ENCODE data around the gene ABLIM3. TPM values are rescaled to one million over a fixed set of nuclear protein-coding genes. Genes with fewer than 3 reads are reported as not detected.

Gene ABLIM3
- total RNA-seq, 1 experiment from 2014 or later = 14.3 TPM

DNA sequence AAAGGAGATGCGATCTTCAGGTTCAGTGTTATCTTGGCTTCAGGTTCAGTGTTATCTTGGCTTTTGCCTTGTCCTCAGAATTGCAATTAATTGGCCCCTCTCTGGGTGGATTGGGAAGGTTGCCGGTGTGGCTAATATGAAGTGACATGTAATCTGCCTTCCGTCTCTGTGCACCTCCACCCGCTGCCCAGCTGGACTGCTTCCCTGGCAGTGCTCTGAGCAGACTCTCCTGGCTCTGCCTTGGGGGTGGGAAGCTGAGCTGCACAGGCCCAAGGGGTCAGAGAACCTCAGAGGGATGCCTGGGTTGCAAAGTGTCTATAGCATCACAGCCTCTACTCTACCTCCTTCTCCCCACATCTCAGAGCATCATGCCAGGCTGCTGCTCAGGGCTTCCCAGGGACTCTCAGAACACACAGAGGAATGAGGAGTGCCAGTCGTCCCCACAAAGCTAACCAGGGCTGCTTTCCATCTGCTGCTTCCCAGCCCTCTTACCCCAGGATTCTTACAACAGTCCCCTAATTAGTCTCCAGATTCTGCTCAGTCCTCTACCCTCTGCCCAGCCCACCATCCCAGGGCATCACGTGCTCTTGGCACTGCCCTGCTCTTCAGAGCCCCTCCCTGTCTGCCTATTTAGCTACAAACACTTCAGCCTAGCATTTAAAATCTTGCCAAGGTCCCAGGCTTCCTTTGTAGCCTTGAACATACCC lies 76.0 kb downstream of the ABLIM3 start:
- no peak for ATAC-seq
- ChIA-PET POLR2A (no interaction called here), CTCF (no interaction called here)

More for the DNA sequence above, 76.0 kb downstream of the ABLIM3 start:
- H3K27ac ChIP-seq (ENCODE audit: low read depth, low read length) = no peak overlapping the region
- H3K9ac ChIP-seq (ENCODE audit: low read length) = no peak overlapping the region
- no peak overlapping the region for H3K4me3 ChIP-seq (replicated peaks in 1 of 2; ENCODE audit: low read depth in 1 of 2, low read length in 2 of 2)
- H3K36me3 ChIP-seq (ENCODE audit: control insufficient read depth in 1 of 2, insufficient read depth in 2 of 2, low read length in 2 of 2) = no peaks in the 10 kb centered on the region
- H3K27me3 ChIP-seq (ENCODE audit: insufficient read depth, low read length) = no peaks in the 10 kb centered on the region
- DNase-seq (ENCODE audit: low read depth, low spot score) = no peak
- no peak overlapping the region for H3K4me2 ChIP-seq (ENCODE audit: low read length)
- peaks cover 0 to 3% of the 10 kb centered on the region in 2 experiments; a peak in 1 of 4 replicates for H3K4me1 ChIP-seq (ENCODE audit: control insufficient read depth in 1 of 2, insufficient read depth in 2 of 2, low read length in 2 of 2)
- BruUV-seq (replicated peaks) = no TSS peak
- no peaks in the 10 kb centered on the region for H4K20me1 ChIP-seq (ENCODE audit: insufficient read depth)
- no peak overlapping the region for H2AFZ ChIP-seq (ENCODE audit: low read depth, low read length, poor library complexity, severe bottlenecking)
- no peaks in the 10 kb centered on the region for H3K79me2 ChIP-seq (ENCODE audit: insufficient read depth, low read length)
- 0 out of 2 replicates have a peak, but pooled peaks cover 3% of the 10 kb centered on the region for H3K9me2 ChIP-seq (ENCODE audit: insufficient read depth)
- TF ChIP-seq EZH2 (IDR thresholded peaks at IDR 0.05) (no peak), CTCF (IDR thresholded peaks at IDR 0.05 in 2 of 3, conservative IDR thresholded peaks at IDR 0.05 in 1 of 3; ENCODE audit: borderline replicate concordance in 1 of 3, insufficient read depth in 1 of 3, low read depth in 2 of 3, low read length in 2 of 3) (no peak), SP1 (IDR thresholded peaks at IDR 0.05; ENCODE audit: low read depth) (no peak), ELF1 (IDR thresholded peaks at IDR 0.05; ENCODE audit: borderline replicate concordance, low read depth) (no peak), TCF7L2 (IDR thresholded peaks at IDR 0.05; ENCODE audit: borderline replicate concordance, extremely low read depth, insufficient read depth, insufficient read length) (no peak), ZNF274 (IDR thresholded peaks at IDR 0.05; ENCODE audit: low read depth, low read length) (no peak), YY1 (IDR thresholded peaks at IDR 0.05; ENCODE audit: extremely low read depth, insufficient replicate concordance, low read depth, low read length) (no peak), SRF (IDR thresholded peaks at IDR 0.05; ENCODE audit: low read depth) (no peak), POLR2AphosphoS5 (IDR thresholded peaks at IDR 0.05; ENCODE audit: low read depth, low read length) (no peak), EZH2phosphoT487 (IDR thresholded peaks at IDR 0.05; ENCODE audit: borderline replicate concordance) (no peak), ZBTB33 (IDR thresholded peaks at IDR 0.05; ENCODE audit: extremely low read depth, insufficient replicate concordance, low read length) (no peak), MAX (IDR thresholded peaks at IDR 0.05) (no peak), CEBPB (IDR thresholded peaks at IDR 0.05; ENCODE audit: low read depth) (no peak), SIN3A (IDR thresholded peaks at IDR 0.05; ENCODE audit: low read depth) (no peak)
- TF ChIP-seq, protein P1, sequence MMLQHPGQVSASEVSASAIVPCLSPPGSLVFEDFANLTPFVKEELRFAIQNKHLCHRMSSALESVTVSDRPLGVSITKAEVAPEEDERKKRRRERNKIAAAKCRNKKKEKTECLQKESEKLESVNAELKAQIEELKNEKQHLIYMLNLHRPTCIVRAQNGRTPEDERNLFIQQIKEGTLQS (IDR thresholded peaks at IDR 0.05) = no peak
- no peaks in the 10 kb centered on the region for H3K9me3 ChIP-seq (ENCODE audit: control insufficient read depth in 1 of 2, insufficient read depth in 1 of 2, low read depth in 1 of 2, low read length in 2 of 2)
- RAD21 ChIA-PET (ENCODE audit: low non-redundant PET in 1 of 2, low total read pairs in 2 of 2, uncharacterized antibody in 2 of 2, unreplicated experiment in 2 of 2) = no interaction called here
- intact Hi-C loops (cut with micrococcal nuclease) = no loop called here

Data from HCT116 (cell line).